Adrenal gland (tissue), 5 donors: Measurements from ENCODE around the gene DHPS.

Source experiments
- POLR2A ChIP-seq, 2 donors: fragments of 450-650 bp; IDR thresholded peaks; one replicate each; pipeline ENCODE4 v1.6.1; 2017; ENCODE audit warnings: antibody characterized with exemption in 2 of 2, mild to moderate bottlenecking in 2 of 2, moderate library complexity in 1 of 2
- TF ChIP-seq, protein P1 (sequence below), 6 experiments: fragments of 450-650 bp in 4 of 6; fragments of 200-600 bp in 2 of 6; sonication (generic) in 1 of 6; IDR thresholded peaks; 1 replicate in 5 of 6; 2 replicates in 1 of 6; pipeline versions ENCODE4 v1.5.1 to v1.8.0; 2016 to 2021; ENCODE audit warnings: antibody characterized with exemption in 6 of 6, mild to moderate bottlenecking in 2 of 6, moderate library complexity in 1 of 6
- donor health status: DM: no; HTN: no; CAD: no.

DNA sequence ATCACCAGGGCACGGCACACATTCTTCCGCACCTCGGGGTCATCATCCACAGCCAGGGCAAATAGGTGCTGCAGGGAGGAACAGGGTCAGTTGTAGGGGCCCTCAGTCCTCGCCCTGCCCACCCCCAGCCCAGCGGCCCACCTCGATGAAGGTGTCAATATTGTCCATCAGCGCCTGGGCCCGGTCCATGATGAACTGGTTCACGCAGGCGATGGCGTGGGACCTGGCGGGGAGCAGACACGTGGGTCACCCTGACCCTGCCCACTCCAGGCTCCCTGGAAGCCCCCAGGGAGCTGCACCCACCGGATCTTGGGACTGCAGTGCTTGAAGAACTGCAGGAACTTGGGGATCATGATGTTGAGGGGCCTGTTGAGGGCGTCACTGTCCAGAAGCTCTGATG is 33.4 kb upstream of the DHPS start:
- TF ChIP-seq, protein P1, sequence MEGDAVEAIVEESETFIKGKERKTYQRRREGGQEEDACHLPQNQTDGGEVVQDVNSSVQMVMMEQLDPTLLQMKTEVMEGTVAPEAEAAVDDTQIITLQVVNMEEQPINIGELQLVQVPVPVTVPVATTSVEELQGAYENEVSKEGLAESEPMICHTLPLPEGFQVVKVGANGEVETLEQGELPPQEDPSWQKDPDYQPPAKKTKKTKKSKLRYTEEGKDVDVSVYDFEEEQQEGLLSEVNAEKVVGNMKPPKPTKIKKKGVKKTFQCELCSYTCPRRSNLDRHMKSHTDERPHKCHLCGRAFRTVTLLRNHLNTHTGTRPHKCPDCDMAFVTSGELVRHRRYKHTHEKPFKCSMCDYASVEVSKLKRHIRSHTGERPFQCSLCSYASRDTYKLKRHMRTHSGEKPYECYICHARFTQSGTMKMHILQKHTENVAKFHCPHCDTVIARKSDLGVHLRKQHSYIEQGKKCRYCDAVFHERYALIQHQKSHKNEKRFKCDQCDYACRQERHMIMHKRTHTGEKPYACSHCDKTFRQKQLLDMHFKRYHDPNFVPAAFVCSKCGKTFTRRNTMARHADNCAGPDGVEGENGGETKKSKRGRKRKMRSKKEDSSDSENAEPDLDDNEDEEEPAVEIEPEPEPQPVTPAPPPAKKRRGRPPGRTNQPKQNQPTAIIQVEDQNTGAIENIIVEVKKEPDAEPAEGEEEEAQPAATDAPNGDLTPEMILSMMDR (IDR thresholded peaks at IDR 0.05), result no peak
- no peak for TF ChIP-seq POLR2A (IDR thresholded peaks at IDR 0.05)
